MCF 10A (cell line): ENCODE data around the gene UNC5CL. TPM values are rescaled to one million over a fixed set of nuclear protein-coding genes. Genes with fewer than 3 reads are reported as not detected.

ENCODE experiments used
- BruUV-seq: library from RNA; stranded (reverse); fragments of 400-500 nt; replicated peaks from 2 replicates; lab custom pipeline; 2021; lab: Mats Ljungman, UMichigan
- CTCF ChIA-PET: fragments of 300-600 bp; sonication (Branson Sonifier 250); formaldehyde crosslinking; extraction: SDS; loops from one replicate; lab custom pipeline; 2021; ENCODE audit warnings: antibody characterized with exemption, inconsistent platforms; lab: Yijun Ruan, JAX
- POLR2A ChIA-PET: fragments of 300-600, 350-650 bp; sonication (Branson Sonifier 250); formaldehyde crosslinking; extraction: SDS; loops from one replicate; lab custom pipeline; 2020; ENCODE audit warnings: antibody characterized with exemption, inconsistent platforms; lab: Yijun Ruan, JAX
- DNase-seq: peaks from one replicate; pipeline ENCODE4 v3.0.0-alpha.2; 2018; ENCODE audit not compliant: unreplicated experiment
- H3K27ac Mint-ChIP-seq: one replicate; pipeline ENCODE4 v1.8.0; 2022; ENCODE audit warnings: mild to moderate bottlenecking, low read depth, mixed read lengths; ENCODE audit not compliant: unreplicated experiment
- H3K27me3 Mint-ChIP-seq: one replicate; pipeline ENCODE4 v1.8.0; 2022; ENCODE audit warnings: mixed read lengths; ENCODE audit not compliant: insufficient read depth, unreplicated experiment
- H3K36me3 Mint-ChIP-seq: one replicate; pipeline ENCODE4 v1.8.0; 2022; ENCODE audit warnings: mild to moderate bottlenecking, moderate library complexity, mixed read lengths; ENCODE audit not compliant: insufficient read depth, unreplicated experiment
- H3K4me1 Mint-ChIP-seq: one replicate; pipeline ENCODE4 v1.8.0; 2022; ENCODE audit warnings: mixed read lengths; ENCODE audit not compliant: insufficient read depth, unreplicated experiment
- H3K4me3 Mint-ChIP-seq: one replicate; pipeline ENCODE4 v1.8.0; 2022; ENCODE audit warnings: mild to moderate bottlenecking, moderate library complexity, mixed read lengths; ENCODE audit not compliant: unreplicated experiment
- H3K9me3 Mint-ChIP-seq: one replicate; pipeline ENCODE4 v1.8.0; 2022; ENCODE audit warnings: mixed read lengths; ENCODE audit not compliant: unreplicated experiment
- intact Hi-C: fragments of 100-400 bp; cut with micrococcal nuclease; formaldehyde crosslinking; loops from 2 replicates; pipeline ENCODE4 v1.14.1; 2022
- total RNA-seq: library from RNA; stranded (reverse); gene quantifications from 2 replicates; pipeline ENCODE4 v1.2.3, GENCODE V29; 2022
- TF ChIP-seq, protein P1 (sequence below): fragments of 200-600 bp; IDR thresholded peaks from one replicate; pipeline ENCODE4 v1.8.0; 2022; ENCODE audit warnings: antibody characterized with exemption, mild to moderate bottlenecking; ENCODE audit not compliant: unreplicated experiment

The UNC5CL gene
- total RNA-seq, 1 experiment from 2014 or later: 0.19 TPM

DNA sequence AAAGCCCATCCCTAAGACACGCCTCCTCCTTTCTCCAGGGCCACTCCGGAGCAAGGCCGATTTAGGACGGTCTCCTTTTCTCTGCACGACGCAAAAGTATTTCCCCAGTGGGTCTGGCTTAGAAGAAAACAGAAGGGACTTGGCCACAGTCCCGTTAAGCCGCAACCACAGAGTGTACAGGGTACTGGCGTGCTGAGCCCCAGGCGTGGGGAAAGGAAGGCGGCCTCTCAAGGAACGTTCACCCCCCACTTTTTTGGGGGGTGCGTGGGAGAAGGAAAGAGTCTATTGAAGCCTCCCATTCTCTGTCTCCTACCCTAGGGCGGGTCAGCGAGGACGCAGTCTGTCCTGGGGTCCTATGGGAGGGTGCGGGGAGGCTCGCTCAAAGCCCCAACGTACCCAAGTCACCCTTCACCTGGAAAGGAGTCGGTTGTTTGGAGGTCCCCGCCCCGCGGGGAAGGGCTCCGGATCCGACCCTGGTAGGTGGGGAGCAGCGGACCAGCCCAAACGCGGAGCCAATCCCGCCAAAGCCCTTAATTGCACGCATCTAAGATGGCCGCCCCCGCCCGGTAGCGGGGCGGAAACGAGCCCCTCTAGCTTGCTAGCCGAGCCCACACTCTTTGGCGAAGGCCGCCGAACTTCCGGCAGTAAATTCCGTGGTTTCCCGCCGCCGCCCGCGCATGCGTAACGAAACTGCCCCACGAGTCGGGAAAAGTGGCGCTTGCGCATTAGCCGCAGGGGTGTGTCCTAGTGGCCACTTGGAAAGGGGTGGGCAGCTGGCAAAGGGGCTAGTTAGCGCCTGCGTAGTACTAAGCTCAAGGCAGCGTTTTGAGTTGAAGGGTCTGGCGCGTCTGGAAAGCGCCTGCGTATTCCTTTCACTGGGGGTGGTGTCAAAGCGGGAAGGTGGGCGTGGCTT, 33.2 kb upstream of the UNC5CL start, which contains the start of gene OARD1:
Gene OARD1 (minus strand): TSS at position 434 of the 913 bp plus-strand sequence. CDS start 722 bp downstream, outside the sequence.
- H3K4me3 Mint-ChIP-seq: peak within 1 kb of the TSS; percentile 85
- BruUV-seq: no TSS peak
- TF ChIP-seq, protein P1, sequence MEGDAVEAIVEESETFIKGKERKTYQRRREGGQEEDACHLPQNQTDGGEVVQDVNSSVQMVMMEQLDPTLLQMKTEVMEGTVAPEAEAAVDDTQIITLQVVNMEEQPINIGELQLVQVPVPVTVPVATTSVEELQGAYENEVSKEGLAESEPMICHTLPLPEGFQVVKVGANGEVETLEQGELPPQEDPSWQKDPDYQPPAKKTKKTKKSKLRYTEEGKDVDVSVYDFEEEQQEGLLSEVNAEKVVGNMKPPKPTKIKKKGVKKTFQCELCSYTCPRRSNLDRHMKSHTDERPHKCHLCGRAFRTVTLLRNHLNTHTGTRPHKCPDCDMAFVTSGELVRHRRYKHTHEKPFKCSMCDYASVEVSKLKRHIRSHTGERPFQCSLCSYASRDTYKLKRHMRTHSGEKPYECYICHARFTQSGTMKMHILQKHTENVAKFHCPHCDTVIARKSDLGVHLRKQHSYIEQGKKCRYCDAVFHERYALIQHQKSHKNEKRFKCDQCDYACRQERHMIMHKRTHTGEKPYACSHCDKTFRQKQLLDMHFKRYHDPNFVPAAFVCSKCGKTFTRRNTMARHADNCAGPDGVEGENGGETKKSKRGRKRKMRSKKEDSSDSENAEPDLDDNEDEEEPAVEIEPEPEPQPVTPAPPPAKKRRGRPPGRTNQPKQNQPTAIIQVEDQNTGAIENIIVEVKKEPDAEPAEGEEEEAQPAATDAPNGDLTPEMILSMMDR: no peak
- peaks cover 32% of the 10 kb centered on the region for H3K4me1 Mint-ChIP-seq
- CTCF ChIA-PET: interaction anchor here (0.6 to 1.5 kb wide), 8 partner anchors 12 to 1694 kb away, joined by 3 to 9 read pairs (median 3); partner anchors contain the start of gene UNC5CL
- DNase-seq: peak; percentile 99
- peaks cover 28% of the 10 kb centered on the region for H3K36me3 Mint-ChIP-seq
- H3K27ac Mint-ChIP-seq: peak within 1 kb of the TSS; percentile 95
- H3K9me3 Mint-ChIP-seq: no peaks in the 10 kb centered on the region
- H3K27me3 Mint-ChIP-seq: no peaks in the 10 kb centered on the region
- intact Hi-C loops: loop anchor here (5.0 kb wide), 2 partner anchors 110 to 1725 kb away; no protein-coding TSS in a partner anchor
- POLR2A ChIA-PET: interaction anchor here (0.7 to 1.6 kb wide), 19 partner anchors 11 to 1645 kb away, joined by 3 to 12 read pairs (median 3); no protein-coding TSS in a partner anchor

DNA sequence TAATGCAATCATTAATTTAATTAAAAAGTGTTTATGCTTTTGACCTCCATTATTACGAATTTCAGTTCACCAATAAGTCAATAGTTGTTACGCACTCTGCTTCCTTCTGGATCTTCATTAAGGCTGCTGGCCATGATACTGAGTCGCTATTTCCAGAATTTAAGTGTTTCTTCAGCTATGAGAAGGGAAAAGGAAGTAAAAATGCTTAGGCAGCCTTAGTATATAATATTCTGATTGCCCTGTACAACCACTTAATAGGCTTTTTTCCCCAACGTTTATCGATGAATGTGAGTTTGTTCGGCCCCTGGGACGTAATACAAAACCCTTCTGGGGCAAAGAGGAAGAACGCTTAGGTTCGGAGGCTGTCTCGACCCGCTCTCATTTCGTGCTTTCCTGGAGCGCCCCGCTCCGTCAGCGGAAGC, 32.5 kb upstream of the UNC5CL start:
- Mint-ChIP-seq H3K4me1 (peaks cover 33% of the 10 kb centered on the region), H3K9me3 (no peaks in the 10 kb centered on the region), H3K4me3 (peak overlapping the region; percentile 85), H3K36me3 (peaks cover 35% of the 10 kb centered on the region), H3K27ac (peak overlapping the region; percentile 95), H3K27me3 (no peaks in the 10 kb centered on the region)
- ChIA-PET POLR2A (interaction anchor here (0.7 to 1.6 kb wide), 8 partner anchors 11 to 642 kb away, joined by 3 to 12 read pairs (median 5); no protein-coding TSS in a partner anchor), CTCF (interaction anchor here (1.1 to 4.7 kb wide), 6 partner anchors 16 to 1694 kb away, joined by 3 to 38 read pairs (median 4); no protein-coding TSS in a partner anchor)
- BruUV-seq: TSS peak; percentile 36
- TF ChIP-seq, protein P1: no peak
- no peak for DNase-seq
- intact Hi-C loops: loop anchor here (5.0 kb wide), 2 partner anchors 111 to 1724 kb away; no protein-coding TSS in a partner anchor

DNA sequence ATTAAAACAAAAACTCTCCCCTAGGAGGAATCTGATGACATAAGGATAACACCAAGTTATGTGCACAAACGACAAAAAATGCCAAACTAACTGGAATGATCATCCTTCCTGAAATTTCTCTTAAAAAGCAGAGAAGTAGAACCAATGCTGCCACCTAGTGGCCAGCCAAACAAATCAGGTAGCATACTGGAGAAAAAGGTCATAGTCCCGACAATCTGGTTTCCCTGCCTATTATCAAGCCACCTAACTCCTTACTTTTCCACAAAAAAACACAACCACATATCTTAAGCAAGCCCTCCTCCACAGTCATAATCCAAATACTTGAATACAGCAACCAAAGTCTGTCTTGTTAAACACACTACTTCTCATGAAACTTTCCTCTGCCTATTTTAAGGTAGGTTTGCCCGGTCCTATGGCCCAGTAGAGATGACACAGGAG, 27.9 kb upstream of the UNC5CL start:
- Mint-ChIP-seq H3K27me3 (no peaks in the 10 kb centered on the region), H3K27ac (peak overlapping the region; percentile 79), H3K36me3 (peaks cover 71% of the 10 kb centered on the region), H3K9me3 (no peaks in the 10 kb centered on the region), H3K4me1 (peaks cover 15% of the 10 kb centered on the region), H3K4me3 (no peak overlapping the region)
- DNase-seq: peak; percentile 75
- CTCF ChIA-PET: interaction anchor here (0.7 to 4.7 kb wide), 8 partner anchors 11 to 1262 kb away, joined by 3 to 38 read pairs (median 3); partner anchors contain the start of gene UNC5CL
- TF ChIP-seq, protein P1: peak; percentile 70
- intact Hi-C loops: loop anchor here (1.0 to 2.0 kb wide), 4 partner anchors 38 to 1086 kb away; no protein-coding TSS in a partner anchor
- POLR2A ChIA-PET: no interaction called here
- BruUV-seq: no TSS peak
